BLaER1 treated with 17β-estradiol and CSF1 and Interleukin-3, amounts not matched to agents 10 nM and 100 nM (cell line): ENCODE results near the gene TLCD4.

Experiments
- H3K27ac ChIP-seq, 11 experiments: shearing (Covaris generic); formaldehyde crosslinking; 2 replicates each; pipeline ENCODE4 v1.8.1; 2022
- H3K27me3 ChIP-seq, 11 experiments: shearing (Covaris generic); formaldehyde crosslinking; 2 replicates each; pipeline ENCODE4 v1.8.1; 2022
- H3K36me3 ChIP-seq, 11 experiments: shearing (Covaris generic); formaldehyde crosslinking; 2 replicates each; pipeline ENCODE4 v1.8.1; 2022
- H3K4me1 ChIP-seq, 10 experiments: shearing (Covaris generic); formaldehyde crosslinking; 2 replicates each; pipeline ENCODE4 v1.8.1; 2022
- H3K4me2 ChIP-seq, 11 experiments: shearing (Covaris generic); formaldehyde crosslinking; 2 replicates each; pipeline ENCODE4 v1.8.1; 2022
- H3K4me3 ChIP-seq, 10 experiments: shearing (Covaris generic); formaldehyde crosslinking; 2 replicates each; pipeline ENCODE4 v1.8.1; 2022
- H3K9ac ChIP-seq, 11 experiments: shearing (Covaris generic); formaldehyde crosslinking; 2 replicates each; pipeline ENCODE4 v1.8.1; 2022
- H3K9me3 ChIP-seq, 11 experiments: shearing (Covaris generic); formaldehyde crosslinking; replicated peaks in 1 of 11; 2 replicates each; pipeline ENCODE4 v1.8.1; 2022
- H4K20me1 ChIP-seq, 11 experiments: shearing (Covaris generic); formaldehyde crosslinking; 2 replicates each; pipeline ENCODE4 v1.8.1; 2022
- Cebpa-rat ChIP-seq, 11 experiments: shearing (Covaris generic); IDR thresholded peaks; 2 replicates each; pipeline ENCODE4 v1.8.1; 2022

The TLCD4 gene

DNA sequence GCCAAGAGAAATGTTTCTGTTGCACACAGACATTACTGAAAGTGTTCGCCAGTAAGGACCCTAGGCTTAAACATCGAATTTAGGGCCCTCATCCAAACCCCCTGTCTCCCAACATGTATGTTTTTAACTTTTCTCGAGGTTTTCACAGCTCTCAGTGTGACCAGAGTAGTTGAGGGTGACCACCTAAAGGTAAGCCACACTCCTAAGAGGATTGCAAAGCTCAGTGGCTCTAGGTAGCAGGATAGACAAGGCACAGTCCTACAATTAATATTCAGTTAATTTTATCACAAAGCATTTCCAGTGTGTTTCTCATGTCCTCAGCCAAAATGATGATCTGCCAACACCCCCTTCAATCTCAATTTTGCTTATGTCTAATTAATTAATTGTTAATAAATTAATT lies 43.7 kb upstream of the TLCD4 start:
- Histone ChIP-seq H3K4me1 (peaks cover 14 to 22% (median 18%) of the 10 kb centered on the region in 10 experiments), H3K4me3 (peak overlapping the region; percentile 53 to 82 (median 70)), H3K9ac (peak overlapping the region; percentile 81 to 89 (median 84)), H3K4me2 (peak overlapping the region; percentile 74 to 92 (median 82)), H3K27ac (peak overlapping the region in 10 of 11 experiments; percentile 75 to 94 (median 87); a peak in 18 of 22 replicates), H3K27me3 (no peaks in the 10 kb centered on the region), H4K20me1 (no peaks in the 10 kb centered on the region), H3K9me3 (no peaks in the 10 kb centered on the region), H3K36me3 (peaks cover 0 to 7% (median 0%) of the 10 kb centered on the region in 11 experiments; a peak in 3 of 22 replicates)
- no peak for TF ChIP-seq Cebpa-rat (IDR thresholded peaks at IDR 0.05)

DNA sequence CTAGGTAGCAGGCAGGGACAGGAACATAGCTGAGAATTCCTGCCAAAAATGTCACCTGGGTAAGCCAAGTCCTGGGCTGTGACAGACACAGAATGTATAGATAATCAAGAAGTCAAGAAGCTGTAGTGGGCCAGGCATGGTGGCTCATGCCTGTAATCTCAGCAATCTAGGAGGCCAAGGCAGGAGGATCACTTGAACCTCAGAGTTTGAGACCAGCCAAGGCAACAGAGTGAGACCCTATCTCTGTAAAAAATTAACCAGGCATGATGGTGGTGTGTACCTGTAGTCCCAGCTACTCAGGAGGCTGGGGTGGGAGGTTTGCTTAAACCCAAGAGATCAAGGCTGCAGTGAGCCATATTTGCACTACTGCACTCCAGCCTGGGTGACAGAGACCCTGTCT lies 41.1 kb upstream of the TLCD4 start:
- Histone ChIP-seq H3K9ac (no peak overlapping the region), H3K27ac (no peak overlapping the region), H3K36me3 (peaks cover 0 to 4% (median 0%) of the 10 kb centered on the region in 11 experiments; a peak in 2 of 22 replicates), H3K9me3 (no peaks in the 10 kb centered on the region), H4K20me1 (no peaks in the 10 kb centered on the region), H3K4me1 (peaks cover 13 to 19% (median 18%) of the 10 kb centered on the region in 10 experiments), H3K4me2 (no peak overlapping the region), H3K27me3 (no peaks in the 10 kb centered on the region), H3K4me3 (no peak overlapping the region)
- TF ChIP-seq Cebpa-rat (IDR thresholded peaks at IDR 0.05) = no peak

GRCh38 chr1:95080446-95080845 lies 36.7 kb upstream of the TLCD4 start:
- Histone ChIP-seq H3K9me3 (no peaks in the 10 kb centered on the region), H4K20me1 (no peaks in the 10 kb centered on the region), H3K4me1 (no peaks in the 10 kb centered on the region)

GRCh38 chr1:95080879-95081278 lies 36.3 kb upstream of the TLCD4 start:
- Histone ChIP-seq H3K9ac (no peak overlapping the region), H3K27me3 (no peaks in the 10 kb centered on the region), H3K36me3 (no peaks in the 10 kb centered on the region), H4K20me1 (no peaks in the 10 kb centered on the region), H3K27ac (no peak overlapping the region), H3K4me3 (no peak overlapping the region), H3K4me1 (no peaks in the 10 kb centered on the region), H3K4me2 (no peak overlapping the region), H3K9me3 (no peaks in the 10 kb centered on the region)
- no peak for TF ChIP-seq Cebpa-rat (IDR thresholded peaks at IDR 0.05)

More at GRCh38 chr1:95080446-95080845, 36.7 kb upstream of the TLCD4 start:
- no peak overlapping the region for H3K4me3 ChIP-seq
- H3K4me2 ChIP-seq = no peak overlapping the region
- H3K27ac ChIP-seq = no peak overlapping the region
- no peak overlapping the region for H3K9ac ChIP-seq
- no peaks in the 10 kb centered on the region for H3K36me3 ChIP-seq
- no peaks in the 10 kb centered on the region for H3K27me3 ChIP-seq
- TF ChIP-seq Cebpa-rat (IDR thresholded peaks at IDR 0.05) = no peak

DNA sequence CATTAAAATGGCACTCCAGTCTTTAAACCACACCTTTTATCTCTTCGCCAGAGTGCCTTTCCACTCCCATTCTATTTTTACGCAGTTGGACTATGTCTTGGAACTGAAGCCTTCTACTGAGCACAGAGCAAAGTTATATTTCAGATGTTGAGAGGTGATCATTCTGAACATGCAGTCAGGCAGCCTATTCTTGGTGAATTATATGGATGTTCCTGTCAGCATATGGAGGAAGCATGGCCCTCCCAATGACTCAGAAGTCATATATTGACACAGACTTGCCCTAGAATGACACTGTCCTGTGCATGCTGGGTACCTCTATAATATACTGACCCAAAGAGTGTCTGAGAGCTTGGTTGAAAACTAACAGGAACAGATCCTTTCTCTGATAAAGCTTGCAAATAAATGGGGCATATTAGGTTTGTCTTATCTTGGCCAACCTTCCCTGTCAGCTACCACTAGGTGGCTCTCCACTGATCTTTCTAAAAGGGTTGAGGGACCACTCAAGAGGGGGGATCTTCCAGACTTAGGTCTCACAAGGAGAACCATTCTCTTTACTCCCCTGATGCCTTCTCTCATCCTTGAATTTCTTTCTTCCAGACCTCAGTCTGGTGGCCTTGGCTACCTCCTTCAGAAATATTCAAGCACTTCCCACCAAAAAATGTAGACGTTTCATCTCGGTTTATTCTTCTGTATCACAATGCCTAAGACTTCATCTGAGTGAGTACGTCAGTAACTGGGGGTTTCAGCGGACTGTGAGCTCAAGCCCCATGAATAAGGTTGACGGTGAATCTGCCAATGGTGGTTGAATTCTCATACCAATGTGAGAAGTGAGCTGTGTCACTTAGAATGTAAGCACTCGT lies 32.6 kb upstream of the TLCD4 start:
- Histone ChIP-seq H3K4me3 (no peak overlapping the region), H4K20me1 (no peaks in the 10 kb centered on the region), H3K27ac (no peak overlapping the region), H3K9me3 (peaks cover under 1 to 2% (median 2%) of the 10 kb centered on the region in 11 experiments; a peak in 9 of 22 replicates), H3K27me3 (no peaks in the 10 kb centered on the region), H3K36me3 (no peaks in the 10 kb centered on the region), H3K4me1 (peaks cover 8 to 20% (median 15%) of the 10 kb centered on the region in 10 experiments; a peak in 19 of 20 replicates), H3K4me2 (no peak overlapping the region), H3K9ac (no peak overlapping the region)
- no peak for TF ChIP-seq Cebpa-rat (IDR thresholded peaks at IDR 0.05)

GRCh38 chr1:95085376-95085775 lies 31.8 kb upstream of the TLCD4 start:
- peaks cover 8 to 11% (median 10%) of the 10 kb centered on the region in 11 experiments; a peak in 19 of 22 replicates for H3K9me3 ChIP-seq
- no peaks in the 10 kb centered on the region for H4K20me1 ChIP-seq
- no peak overlapping the region for H3K9ac ChIP-seq
- H3K4me1 ChIP-seq = peaks cover 8 to 20% (median 15%) of the 10 kb centered on the region in 10 experiments; a peak in 19 of 20 replicates
- H3K27me3 ChIP-seq = no peaks in the 10 kb centered on the region
- no peak overlapping the region for H3K4me2 ChIP-seq
- H3K4me3 ChIP-seq = no peak overlapping the region
- H3K27ac ChIP-seq = no peak overlapping the region
- H3K36me3 ChIP-seq = no peaks in the 10 kb centered on the region; a peak in 1 of 22 replicates
- TF ChIP-seq Cebpa-rat (IDR thresholded peaks at IDR 0.05) = no peak

- Histone ChIP-seq H3K4me1 (peaks cover 8 to 20% (median 15%) of the 10 kb centered on the region in 10 experiments; a peak in 19 of 20 replicates), H3K4me3 (no peak overlapping the region), H3K9ac (peak overlapping the region in 3 of 11 experiments; percentile 1 to 50 (median 4); a peak in 3 of 22 replicates), H3K27ac (peak overlapping the region in 6 of 11 experiments; percentile 42 to 66 (median 54); a peak in 10 of 22 replicates), H4K20me1 (no peaks in the 10 kb centered on the region), H3K4me2 (peak overlapping the region in 10 of 11 experiments; percentile 17 to 77 (median 56); a peak in 19 of 22 replicates), H3K27me3 (no peaks in the 10 kb centered on the region), H3K36me3 (no peaks in the 10 kb centered on the region; a peak in 1 of 22 replicates), H3K9me3 (peaks cover 12 to 23% (median 21%) of the 10 kb centered on the region in 11 experiments; a peak in 20 of 22 replicates)
- no peak for TF ChIP-seq Cebpa-rat (IDR thresholded peaks at IDR 0.05)
Measured at GRCh38 chr1:95086949-95087533, 30.1 kb upstream of the TLCD4 start.

DNA sequence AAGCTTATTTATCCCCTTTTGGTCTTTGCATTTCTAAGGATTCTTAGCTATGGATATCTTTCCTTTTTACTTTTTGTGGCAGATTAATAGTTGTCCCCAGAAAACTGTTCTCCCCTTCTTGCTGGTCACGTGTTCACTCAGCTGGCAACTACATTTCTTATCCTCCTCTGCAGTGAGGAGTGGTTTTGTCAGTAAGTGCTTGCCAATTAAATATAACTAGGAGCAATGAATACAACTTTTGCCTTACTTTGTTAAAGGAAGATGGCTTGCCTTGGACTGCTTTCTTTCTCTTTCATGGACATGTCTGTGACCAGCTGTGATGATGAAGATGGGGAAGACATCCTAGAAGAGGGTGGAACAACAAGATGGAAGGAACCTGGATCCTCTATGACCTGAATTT lies 28.9 kb upstream of the TLCD4 start:
- Histone ChIP-seq H3K9ac (no peak overlapping the region), H3K4me2 (no peak overlapping the region), H3K4me3 (no peak overlapping the region), H3K4me1 (peaks cover 8 to 20% (median 15%) of the 10 kb centered on the region in 10 experiments; a peak in 19 of 20 replicates), H3K36me3 (no peaks in the 10 kb centered on the region; a peak in 1 of 22 replicates), H3K27me3 (no peaks in the 10 kb centered on the region), H3K9me3 (peaks cover 12 to 23% (median 21%) of the 10 kb centered on the region in 11 experiments; a peak in 20 of 22 replicates), H4K20me1 (no peaks in the 10 kb centered on the region), H3K27ac (peak overlapping the region in 3 of 11 experiments; percentile 32 to 66 (median 59); a peak in 4 of 22 replicates)
- no peak for TF ChIP-seq Cebpa-rat (IDR thresholded peaks at IDR 0.05)
